DMS79 (cell line): ENCODE measurements around the gene MTG1.
"Not testable (repeated sequence)": the region's sequence is repeated elsewhere in the genome, so short reads cannot be mapped to it uniquely, and the experiment has no call there.

ENCODE experiments used
- DNase-seq: peaks from one replicate; lab custom pipeline; 2025; lab: John Stamatoyannopoulos, UW

Gene MTG1

DNA sequence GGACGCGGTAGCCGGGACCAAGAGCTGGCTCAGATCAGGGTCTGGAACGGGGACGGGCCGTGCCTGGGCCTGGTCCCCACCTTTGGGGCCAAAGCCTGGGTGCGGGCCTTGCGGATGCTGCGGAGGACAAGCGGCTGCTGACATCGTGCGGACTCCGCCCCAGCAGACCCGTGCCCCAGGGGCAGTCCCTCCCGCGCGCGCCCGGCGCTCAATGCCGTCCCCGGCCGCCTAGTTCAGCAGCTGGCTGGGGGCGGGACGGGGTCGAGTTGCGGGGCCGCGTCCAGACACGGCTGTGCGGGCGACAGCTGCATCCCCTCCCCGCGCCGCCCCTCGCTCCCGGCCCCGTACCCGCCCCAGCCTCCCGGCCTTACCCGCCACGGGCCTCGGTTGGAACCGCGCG is 30.1 kb downstream of the MTG1 start:
- DNase-seq = not testable (repeated sequence)

DNA sequence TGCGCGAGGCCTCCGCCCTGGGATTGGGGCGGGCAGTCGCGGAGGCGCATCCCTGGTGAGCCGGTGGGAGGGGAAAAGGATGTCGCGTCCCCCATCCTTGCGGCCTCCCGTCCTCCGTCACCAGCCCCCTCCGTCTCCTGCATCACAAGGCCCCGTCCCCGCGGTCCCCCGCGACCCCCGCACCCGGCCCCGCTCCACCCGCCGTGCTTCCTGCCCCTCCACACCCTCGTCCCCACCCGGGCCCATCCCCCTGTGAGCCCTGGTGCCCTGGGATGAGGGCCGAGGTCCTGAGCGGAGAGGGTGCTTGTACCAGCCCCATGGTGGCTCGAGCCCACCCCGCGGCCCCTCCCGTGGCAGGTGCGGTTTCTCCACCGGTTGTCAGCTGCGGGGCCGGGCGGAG is 30.6 kb downstream of the MTG1 start, which contains the start of gene SPRN:
SPRN (minus strand) TSS at position 25 of the 400 bp plus-strand sequence. CDS start 944 bp downstream, outside the sequence.
- DNase-seq = not testable (repeated sequence)

DNA sequence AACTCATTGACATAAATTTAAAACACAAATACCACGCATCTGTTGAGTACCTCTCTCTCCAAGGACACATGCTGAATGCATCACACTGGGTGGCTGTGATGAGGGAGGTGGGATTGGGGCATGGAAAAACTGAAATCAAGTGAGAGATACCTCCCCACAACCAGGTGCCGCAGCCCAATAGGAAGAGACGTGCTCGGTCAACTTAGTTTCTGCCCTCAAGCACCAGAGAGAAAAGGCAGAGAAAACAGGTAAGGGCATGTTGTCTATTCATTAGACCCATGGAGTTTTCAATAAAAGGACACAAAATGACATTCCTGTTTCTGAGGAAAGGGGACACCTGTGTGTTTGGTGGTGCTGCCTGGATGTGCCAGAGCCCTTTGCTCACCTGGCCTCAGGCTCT is 35.6 kb downstream of the MTG1 start:
- not testable (repeated sequence) for DNase-seq

DNA sequence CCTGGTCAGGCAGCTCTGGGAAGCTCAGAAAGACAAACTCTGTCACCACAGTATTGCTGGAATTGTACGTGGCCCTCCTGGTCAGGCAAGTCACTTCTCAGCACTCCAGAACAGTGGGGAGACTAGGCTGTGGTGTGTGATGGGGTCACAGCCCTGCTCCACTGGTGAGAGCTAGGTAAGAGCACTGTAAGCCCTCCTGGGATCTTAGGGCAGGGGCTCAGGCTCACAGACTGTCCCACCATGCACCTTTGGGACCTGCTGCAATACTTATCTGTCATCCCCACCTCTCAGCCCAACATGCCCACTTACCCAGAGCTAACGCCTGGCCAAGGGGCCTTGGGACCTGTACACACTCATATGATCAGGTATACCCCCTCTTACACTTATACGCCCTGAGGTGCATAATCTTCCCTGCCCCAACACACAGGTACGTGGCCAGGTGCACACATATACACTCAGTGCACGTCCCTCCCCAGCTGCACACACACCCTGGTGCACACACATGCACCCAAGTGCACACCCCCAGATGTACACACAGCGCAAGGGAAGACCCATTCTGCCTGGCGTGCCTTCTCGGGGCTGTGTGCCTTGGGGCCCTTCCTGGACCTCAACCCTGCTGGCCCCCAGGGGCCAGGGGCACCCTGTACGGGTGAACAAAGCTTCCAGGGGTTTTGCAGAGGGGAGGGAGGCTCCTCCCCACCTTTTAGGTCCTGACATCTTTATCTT is 38.1 kb downstream of the MTG1 start:
- not testable (repeated sequence) for DNase-seq

DNA sequence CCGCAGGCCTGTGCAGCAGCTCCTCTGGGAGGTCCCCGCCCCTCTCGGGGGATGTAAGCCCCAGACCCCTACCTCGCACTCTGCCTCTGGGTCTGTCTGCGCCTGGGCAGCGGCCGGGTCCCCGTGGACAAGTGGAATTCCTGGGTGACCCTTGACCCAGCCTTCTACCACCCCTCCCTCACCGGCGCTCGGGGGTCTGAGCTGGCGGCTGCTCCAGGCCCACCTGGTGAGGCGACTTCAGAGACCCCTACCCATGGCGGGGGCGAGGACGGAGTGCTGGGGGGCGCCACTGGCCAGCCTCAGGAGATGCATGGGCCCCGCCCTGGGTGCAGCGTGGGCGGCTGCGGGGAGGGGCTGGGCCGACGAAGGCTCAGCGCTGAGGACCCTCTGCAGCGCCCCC is 38.8 kb downstream of the MTG1 start:
- not testable (repeated sequence) for DNase-seq

DNA sequence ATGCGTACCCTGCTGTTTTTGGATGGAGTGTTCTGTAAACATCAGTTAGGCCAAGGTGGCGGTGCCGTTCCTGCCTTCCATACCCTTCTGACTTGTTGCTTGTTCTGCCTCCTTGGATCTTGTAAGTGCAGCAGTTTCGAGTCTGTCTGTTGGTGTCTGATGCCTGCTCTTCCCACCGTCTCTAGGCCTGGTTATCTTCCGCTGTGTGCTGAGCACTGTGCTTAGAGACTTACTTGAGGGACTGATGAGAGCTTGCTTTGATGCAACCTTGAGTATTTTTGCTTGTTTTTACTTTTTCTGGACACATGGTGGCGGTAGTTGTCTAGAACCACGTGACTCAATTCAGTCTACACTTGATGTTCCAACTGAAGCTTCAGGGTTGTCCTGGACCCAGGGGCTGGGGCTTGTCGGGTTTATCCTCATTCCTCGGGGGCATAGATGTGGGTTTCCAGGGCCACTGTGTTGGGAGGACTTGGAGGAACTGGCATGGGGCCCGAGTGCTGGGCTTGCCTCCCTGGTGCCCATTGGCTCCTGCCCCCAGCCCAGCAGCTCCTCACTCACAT is 44.8 kb downstream of the MTG1 start:
- no peak for DNase-seq

DNA sequence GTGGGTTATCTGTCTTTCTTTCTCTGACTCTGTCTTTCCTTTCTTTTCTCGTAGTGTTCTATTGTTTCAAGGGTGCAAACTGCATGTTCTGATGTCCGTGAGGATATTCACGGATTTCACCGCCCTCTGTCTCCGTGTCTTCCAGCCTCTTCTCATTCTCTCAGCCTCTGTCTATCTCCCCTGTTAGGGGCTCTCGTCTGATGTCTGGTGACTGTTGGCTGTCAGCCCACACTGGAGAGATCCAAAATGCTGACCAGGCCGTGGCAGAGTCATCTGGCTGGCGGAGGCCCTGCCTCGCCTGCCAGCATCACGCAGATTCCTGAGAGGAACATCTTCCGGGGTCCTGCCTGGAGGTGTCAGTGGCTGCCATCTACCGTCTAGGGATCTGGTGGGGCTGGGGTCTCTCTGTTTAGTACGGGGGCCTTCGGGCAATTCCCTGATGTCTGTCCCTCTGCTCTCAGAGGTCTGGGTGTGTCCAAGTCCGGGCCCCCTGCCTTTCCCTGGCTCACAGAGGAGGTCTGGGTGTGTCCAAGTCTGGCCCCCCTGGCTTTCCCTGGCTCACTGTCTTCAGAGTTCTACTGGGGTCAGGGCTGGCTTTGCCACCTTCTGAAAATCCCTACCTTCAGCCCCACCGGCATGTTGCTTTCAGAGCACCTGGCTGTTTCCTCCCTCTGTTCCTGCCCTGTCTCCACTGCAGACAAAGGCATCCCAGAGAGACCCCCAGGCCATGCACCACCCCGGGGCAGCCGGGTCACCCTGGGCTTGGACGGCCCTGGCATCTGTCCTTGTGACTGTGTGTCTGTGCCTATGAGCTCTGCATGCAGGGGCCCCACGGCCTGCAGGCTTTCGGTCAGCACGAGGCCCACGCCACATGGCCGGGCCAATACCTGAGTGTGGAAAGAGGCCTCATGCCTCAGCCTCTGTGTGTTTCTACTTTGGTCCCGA is 45.8 kb downstream of the MTG1 start:
- DNase-seq = no peak

DNA sequence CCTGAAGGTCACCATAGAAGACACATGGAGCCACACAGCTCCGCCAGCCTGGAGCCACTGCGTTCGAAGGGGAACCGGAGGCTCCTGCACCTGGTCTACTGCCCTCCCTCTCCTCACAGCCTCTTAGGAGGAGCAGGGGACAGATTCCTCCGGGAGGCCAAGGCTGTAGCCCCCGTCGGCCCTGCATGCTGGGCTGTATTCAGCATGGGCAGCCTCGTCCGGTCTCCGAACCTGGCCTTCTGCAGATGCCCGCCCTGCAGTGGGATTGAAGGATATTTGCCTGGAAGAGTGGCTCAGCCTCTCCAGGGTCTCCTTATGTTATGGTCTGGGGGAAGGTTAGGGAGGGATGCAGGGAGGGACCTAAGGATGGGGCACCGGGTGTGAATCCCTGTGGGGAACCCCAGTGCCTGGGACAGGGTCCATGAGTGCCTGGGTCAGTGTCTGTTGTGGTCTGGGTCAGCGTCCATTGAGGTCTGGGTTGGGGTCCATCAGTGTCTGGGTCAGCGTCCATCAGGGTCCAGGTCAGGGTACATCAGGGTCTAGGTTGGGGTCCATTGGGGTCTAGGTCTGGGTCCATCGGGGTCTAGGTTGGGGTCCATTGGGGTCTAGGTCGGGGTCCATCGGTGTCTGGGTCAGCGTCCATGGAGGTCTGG is 46.8 kb downstream of the MTG1 start:
- DNase-seq = no peak

DNA sequence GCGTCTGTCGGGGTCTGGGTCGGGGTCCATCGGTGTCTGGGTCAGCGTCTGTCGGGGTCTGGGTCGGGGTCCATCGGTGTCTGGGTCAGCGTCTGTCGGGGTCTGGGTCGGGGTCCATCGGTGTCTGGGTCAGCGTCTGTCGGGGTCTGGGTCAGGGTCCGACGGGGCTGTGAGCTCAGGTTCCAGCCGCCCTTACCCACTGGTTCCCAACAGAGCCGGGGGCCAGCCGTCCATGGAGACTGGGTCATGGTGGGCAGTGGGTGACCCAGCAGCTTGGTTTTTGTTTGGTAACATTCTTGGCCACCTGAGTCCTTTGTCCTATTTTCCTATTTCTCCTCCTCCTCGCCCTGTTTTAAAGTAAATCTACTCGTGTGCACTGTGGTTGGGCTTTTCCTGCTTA is 47.4 kb downstream of the MTG1 start:
- not testable (repeated sequence) for DNase-seq

DNA sequence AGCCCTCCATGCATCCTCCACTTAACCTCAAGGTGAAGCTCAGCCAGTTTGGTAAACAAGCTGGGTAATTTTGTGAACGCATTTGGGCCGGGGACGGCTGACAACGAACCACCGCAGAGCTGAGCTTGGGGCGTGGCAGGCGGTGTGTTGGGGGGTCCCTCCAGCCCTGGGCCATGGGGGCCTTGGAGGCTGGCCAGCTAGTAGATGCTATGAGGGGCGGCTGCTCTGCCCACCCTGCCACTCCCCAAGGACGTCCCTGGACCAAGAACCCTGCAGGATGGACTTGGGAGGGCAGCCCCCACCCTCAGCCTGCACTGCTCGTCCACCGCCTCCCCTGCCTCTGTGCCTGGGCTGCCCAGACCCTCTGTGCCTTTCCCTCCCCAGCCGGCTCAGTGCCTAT is 47.8 kb downstream of the MTG1 start:
- DNase-seq = no peak

DNA sequence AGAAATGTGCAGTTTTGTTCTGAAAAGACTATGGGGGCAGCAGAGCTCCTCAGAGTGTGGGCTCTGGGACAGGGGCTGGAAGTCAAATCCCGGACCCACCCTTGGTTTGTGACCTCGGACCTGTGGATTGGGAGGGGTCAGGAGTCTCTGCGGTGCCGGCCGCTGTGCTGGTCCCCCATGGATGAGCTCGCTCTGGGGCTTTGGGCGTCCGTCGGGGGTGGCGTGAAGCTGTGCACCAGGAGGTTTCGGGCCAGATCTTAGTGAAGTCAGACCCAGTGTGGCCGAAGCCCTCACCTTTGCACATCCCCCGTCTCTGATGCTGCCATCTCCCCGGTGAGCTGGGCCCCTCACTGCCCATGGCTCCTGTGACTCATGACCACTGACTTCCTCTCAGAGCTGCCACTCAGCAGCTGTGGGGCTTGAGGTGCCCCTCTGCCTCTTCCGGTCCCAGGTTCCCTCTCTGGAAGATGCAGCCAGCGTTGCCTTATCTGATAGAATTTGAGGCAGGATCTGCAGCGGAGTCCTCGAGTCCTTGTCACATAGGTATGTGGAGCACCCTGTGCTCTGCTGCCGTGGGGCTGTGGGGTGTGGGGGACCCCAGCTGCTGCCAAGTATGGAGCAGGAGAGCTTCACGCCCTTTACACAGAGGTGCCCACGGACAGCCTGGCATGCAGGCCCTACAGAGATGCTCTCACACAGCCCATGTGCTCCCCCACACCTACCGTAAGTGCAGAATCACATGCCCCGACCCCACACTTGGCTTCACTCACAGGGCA is 48.4 kb downstream of the MTG1 start:
- no peak for DNase-seq

DNA sequence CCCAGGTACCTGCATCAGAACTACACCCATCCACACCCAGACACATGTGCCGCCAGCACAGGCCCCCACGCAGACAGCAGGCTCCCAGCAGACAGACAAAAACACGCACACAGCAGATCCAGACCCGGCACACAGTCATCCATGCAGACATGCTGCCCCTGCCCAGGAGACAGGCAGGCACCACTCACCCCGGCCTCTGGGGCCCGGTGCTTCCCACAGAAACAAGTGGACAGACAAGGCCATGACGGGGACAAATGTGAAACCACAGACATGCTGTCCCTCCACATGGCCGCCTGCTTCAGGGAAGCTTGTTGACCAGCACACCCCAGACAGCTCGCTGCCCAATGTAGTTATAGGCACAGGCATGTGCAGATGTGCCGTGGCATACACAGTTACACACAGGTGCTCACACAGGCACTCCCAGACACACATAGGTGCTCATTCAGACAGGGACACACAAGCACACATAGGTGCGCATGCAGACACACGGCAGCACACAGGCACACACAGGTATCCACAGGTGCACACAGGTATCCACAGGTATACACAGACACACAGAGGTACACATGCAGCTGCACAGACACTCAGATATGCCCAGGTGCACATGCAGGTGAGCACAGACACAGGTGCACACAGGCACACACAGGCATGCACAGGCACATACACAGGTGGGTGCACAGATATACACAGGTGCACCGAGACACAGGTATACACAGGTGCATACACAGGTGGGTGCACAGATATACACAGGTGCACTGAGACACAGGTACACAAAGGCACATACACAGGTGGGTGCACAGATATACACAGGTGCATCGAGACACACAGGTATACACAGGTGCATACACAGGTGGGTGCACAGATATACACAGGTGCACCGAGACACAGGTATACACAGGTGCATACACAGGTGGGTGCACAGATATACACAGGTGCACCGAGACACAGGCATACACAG is 49.3 kb downstream of the MTG1 start:
- no peak for DNase-seq

DNA sequence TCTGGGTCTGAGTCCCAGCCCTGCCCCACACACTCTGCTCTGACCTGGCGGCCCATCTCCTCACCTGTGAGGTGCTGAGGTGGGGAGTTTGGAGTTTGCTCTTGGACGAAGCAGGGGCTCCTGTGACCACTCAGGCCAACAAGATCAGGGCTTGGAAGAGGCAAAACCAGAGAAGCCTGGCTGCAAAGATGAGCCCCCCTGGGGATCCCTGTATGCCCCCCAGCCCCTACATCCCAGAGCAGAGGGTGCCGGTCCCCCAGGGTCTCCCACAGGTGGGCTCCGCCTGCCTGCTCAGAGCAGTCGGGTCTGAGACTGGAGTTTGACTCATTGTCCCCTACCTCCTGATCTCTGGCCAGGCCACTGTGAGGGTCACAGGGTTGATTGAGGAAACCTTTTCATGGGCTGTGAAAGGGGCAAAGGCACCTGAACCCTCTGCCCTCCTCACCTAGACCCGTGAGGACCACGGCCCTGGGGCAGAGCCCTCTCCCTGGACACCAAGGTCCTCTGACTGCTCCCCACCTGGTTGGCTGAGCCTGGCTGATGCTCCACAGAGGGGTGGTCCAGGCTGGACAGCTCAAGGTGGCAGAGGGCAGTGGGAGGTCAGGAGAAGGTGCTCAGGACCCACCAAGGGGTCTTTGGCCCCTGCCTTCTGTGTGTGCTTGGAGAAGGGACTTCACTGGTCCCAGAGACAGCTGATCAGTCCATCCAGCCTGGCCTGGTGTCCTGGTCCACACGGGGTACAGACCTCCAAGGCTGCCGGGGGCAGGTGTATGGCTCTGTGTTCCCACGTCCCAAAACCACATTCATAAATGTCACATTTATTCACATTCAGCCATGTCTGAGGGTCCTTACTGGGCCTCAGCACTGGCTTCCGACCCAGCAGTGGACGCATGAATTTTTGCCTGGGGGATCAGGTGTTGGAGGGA is 50.6 kb downstream of the MTG1 start:
- no peak for DNase-seq

DNA sequence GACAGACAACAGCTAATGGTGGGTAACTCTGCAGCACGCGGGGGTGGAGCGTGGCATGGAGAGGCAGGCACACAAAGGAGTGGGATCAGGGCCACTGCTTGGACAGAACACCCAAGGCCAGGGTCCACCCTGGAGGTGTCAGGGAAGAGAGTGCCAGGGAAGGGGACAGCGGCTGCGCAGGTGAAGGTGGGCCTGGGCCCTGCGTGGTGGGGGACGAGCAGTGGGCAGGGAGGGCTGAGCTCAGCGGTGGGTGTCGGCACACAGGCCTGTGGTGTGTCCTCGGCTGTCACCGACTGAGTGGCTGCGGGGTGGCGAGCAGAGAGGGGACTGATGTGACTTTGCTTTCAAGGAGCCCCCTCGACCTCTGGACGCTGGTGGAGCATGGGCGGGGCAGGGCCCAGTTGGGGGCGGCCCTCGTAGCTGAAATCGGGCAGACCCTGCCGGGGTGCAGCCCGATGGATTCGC is 51.3 kb downstream of the MTG1 start:
- DNase-seq = no peak

DNA sequence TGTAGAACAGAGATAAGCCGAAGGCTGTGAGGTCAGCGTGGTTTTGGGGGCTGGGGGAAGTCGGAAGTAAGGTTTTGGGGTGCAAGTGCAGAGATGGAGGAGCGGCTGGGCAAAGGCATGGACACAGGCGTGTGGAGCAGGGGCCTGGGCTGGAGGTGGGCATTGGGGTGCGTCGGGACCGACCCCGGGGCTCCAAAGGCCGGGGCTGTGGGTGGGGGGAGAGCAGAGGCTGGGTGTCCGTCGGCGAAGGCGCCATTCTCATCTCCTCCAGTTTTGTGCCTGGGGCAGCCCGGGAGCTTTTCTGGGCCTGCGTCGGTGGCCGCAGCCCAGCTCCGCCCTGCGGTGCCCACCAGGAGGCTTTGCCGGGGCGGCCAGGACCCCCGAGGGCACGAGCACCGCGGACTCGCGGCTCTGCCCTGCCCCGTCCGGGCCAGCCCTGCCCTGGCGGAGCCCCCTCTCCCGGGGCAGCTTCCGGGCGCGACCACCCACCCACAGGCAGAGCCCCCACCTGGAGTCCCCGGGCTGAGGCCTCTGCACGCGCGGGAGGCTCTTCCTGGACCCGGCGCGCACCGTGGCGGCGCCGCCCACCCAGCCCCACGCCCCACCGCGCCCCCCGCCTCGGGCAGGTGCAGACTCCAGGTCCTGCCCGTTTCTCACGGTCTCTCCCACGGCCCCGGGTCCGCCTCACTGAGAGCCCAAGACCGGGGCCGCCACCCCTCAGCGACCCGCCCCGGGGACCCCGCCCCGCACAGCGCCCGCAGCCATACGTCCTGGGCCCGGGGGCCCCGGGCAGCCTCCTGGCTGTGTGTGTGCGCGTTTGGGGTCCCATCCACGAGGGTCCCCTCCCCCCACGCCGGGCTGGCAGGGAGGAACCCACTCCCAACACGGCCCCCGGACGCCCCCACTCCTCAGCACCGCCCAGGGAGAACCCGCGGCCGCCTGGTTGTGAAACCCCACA is 52.1 kb downstream of the MTG1 start:
- DNase-seq = no peak

DNA sequence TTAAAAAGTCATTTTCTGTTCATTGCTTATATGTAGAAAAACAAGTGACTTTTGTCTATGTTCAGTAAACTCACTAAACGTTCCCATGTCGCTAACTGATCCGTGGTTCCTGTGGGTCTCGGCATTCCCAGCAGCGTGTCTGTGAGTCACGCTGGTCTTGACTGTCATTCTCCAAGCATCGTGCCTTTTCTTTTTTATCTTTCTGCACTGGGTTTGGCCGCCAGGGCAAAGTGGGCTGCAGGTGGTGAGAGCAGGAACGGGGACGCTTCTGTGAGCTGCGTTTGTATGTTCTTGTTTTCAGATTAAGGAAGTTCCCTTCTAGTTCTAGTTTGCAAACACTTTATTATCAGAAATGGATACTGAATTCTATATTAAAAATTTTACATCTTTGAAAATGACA is 53.0 kb downstream of the MTG1 start:
- DNase-seq = no peak

DNA sequence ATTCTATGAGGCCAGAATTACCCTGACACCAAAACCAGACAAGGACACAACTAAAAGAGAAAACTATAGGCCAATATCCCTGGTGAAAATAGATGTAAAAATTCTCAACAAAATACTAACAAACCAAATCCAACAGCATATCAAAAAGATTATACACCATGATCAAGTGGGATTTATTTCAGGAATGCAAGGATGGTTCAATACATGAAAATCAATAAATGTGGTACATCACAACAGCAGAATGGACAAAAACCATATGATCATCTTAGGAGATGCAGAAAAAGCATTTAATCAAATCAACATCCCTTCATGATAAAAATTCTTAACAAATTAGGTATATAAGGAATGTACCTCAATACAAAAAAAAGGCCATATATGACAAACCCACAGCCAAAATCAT is 54.2 kb downstream of the MTG1 start:
- DNase-seq = no peak

DNA sequence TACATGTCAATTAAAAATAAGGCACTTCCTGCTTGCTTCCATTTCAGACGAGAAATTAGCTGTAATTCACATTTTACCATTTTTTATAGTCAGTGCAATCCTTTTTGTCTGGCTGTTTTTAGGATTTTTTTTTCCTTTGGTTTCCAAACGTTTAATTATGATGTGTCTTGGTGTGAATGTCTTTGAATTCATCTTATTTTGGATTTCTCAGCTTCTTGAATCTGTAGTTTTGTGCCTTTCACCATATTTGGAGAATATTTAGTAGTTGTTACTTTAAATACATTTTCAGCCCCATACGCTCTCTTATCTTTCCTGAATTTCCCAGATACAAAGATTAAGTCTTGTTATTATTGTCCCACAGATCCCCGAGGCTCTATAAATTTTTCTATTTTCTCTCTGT is 57.4 kb downstream of the MTG1 start:
- no peak for DNase-seq
